Uterus (tissue), 2 donors: ENCODE results near the gene DBR1.

ENCODE experiments used
- POLR2A ChIP-seq, 2 donors: fragments of 450-650 bp; IDR thresholded peaks; one replicate each; pipeline ENCODE4 v1.6.1; 2016; ENCODE audit warnings: antibody characterized with exemption in 2 of 2, mild to moderate bottlenecking in 1 of 2, moderate library complexity in 1 of 2
- TF ChIP-seq, protein P1 (sequence below), 4 experiments: fragments of 200-600 bp in 2 of 4; fragments of 450-650 bp in 2 of 4; sonication (generic) in 2 of 4; IDR thresholded peaks; one replicate each; pipeline ENCODE4 v1.5.1; 2016 to 2019; ENCODE audit warnings: antibody characterized with exemption in 4 of 4, mild to moderate bottlenecking in 2 of 4, moderate library complexity in 1 of 4

DNA sequence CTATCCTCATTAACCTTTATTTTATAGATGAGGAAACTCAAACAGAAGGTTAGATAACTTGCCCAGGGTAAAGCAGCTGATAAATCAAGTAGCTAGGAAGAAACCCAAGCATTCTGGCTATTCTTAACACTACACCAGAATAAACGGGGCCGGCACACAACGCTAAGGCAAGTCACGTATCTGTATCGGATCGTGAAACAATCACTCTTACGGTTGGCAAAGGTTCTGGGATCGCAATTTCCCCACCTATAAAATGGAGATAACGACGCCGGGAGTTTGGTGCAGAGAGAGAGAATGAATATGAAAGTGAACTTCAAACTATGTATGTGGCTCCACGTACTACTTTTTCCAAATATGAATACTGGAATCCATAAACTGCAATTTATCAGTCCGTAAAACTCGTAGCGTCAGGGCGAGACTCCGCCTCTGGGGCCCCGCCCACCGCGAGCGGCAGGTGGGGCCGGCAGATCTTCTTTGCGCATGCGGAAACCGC is 12.1 kb upstream of the DBR1 start:
- TF ChIP-seq, protein P1, sequence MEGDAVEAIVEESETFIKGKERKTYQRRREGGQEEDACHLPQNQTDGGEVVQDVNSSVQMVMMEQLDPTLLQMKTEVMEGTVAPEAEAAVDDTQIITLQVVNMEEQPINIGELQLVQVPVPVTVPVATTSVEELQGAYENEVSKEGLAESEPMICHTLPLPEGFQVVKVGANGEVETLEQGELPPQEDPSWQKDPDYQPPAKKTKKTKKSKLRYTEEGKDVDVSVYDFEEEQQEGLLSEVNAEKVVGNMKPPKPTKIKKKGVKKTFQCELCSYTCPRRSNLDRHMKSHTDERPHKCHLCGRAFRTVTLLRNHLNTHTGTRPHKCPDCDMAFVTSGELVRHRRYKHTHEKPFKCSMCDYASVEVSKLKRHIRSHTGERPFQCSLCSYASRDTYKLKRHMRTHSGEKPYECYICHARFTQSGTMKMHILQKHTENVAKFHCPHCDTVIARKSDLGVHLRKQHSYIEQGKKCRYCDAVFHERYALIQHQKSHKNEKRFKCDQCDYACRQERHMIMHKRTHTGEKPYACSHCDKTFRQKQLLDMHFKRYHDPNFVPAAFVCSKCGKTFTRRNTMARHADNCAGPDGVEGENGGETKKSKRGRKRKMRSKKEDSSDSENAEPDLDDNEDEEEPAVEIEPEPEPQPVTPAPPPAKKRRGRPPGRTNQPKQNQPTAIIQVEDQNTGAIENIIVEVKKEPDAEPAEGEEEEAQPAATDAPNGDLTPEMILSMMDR (IDR thresholded peaks at IDR 0.05), result no peak
- TF ChIP-seq POLR2A (IDR thresholded peaks at IDR 0.05), result no peak
